ENCODE data around the gene KHSRP.

DNA sequence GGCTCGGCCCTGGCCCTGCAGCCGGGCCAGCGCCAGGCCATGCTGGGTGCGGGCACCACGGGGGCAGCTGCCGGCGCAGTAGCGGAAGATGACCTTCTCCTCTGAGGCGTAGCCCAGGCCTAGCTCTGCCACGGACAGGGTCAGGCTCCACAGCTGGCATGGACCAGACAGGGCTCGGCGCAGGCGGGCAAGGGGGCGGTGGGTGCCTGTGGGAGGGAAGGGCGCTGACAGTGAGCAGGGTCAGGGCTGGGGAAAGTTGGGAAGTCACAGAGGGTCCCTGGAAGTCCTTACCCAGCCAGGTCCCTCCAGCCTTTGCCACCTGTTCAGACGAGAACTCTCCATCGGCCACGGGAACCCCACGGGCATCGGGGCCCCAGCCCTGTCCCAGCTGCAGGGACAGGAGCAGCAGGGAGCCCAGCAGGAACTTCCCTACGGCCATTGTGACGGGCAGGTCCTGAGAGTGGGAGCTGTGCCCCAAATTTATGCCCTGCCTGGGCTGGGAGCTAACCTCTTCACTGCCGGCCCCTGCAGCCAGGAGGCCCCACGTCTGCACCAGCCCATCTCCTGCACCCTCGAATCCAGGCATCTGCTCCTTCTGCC, 49.1 kb downstream of the KHSRP start, which contains the start of gene PSPN:
- TF ChIP-seq, protein P1, sequence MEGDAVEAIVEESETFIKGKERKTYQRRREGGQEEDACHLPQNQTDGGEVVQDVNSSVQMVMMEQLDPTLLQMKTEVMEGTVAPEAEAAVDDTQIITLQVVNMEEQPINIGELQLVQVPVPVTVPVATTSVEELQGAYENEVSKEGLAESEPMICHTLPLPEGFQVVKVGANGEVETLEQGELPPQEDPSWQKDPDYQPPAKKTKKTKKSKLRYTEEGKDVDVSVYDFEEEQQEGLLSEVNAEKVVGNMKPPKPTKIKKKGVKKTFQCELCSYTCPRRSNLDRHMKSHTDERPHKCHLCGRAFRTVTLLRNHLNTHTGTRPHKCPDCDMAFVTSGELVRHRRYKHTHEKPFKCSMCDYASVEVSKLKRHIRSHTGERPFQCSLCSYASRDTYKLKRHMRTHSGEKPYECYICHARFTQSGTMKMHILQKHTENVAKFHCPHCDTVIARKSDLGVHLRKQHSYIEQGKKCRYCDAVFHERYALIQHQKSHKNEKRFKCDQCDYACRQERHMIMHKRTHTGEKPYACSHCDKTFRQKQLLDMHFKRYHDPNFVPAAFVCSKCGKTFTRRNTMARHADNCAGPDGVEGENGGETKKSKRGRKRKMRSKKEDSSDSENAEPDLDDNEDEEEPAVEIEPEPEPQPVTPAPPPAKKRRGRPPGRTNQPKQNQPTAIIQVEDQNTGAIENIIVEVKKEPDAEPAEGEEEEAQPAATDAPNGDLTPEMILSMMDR (IDR thresholded peaks at IDR 0.05) = no peak
- no peak for TF ChIP-seq POLR2A (IDR thresholded peaks at IDR 0.05)
